WTC11 (cell line): ENCODE measurements around the gene RBM15. TPM values are rescaled to one million over a fixed set of nuclear protein-coding genes. Genes with fewer than 3 reads are reported as not detected.

Source experiments
- ATAC-seq: fragments of 200-7000 bp; cut with Tn5 transposase; 2 replicates; pipeline ENCODE4 v1.10.0; 2021; ENCODE audit warnings: mild to moderate bottlenecking, moderate library complexity
- CTCF ChIA-PET: fragments of 300-600 bp; sonication (Branson Sonifier 250); formaldehyde crosslinking; loops from one replicate; lab custom pipeline; 2021; ENCODE audit warnings: antibody characterized with exemption; lab: Charles Lee
- POLR2A ChIA-PET: fragments of 350-600 bp; sonication (Branson Sonifier 250); formaldehyde crosslinking; loops from one replicate; lab custom pipeline; 2021; ENCODE audit warnings: antibody characterized with exemption; lab: Charles Lee
- DNase-seq: peaks from one replicate; pipeline ENCODE4 v3.0.0; 2021; ENCODE audit warnings: low spot score
- H3K27ac Mint-ChIP-seq: 2 replicates; pipeline ENCODE4 v1.8.0; 2021; ENCODE audit warnings: mixed read lengths
- H3K27me3 Mint-ChIP-seq: 2 replicates; pipeline ENCODE4 v1.8.0; 2021; ENCODE audit warnings: low read depth, mild to moderate bottlenecking, moderate library complexity, mixed read lengths
- H3K36me3 Mint-ChIP-seq: 2 replicates; pipeline ENCODE4 v1.8.0; 2021; ENCODE audit warnings: mixed read lengths
- H3K4me1 Mint-ChIP-seq: 2 replicates; pipeline ENCODE4 v1.8.0; 2022; ENCODE audit warnings: mixed read lengths
- H3K4me3 Mint-ChIP-seq: 2 replicates; pipeline ENCODE4 v1.8.0; 2021; ENCODE audit warnings: mild to moderate bottlenecking, moderate library complexity, mixed read lengths
- H3K9me3 Mint-ChIP-seq: 2 replicates; pipeline ENCODE4 v1.8.0; 2021; ENCODE audit warnings: mixed read lengths
- ATF1 ChIP-seq: sonication (generic); formaldehyde crosslinking; IDR thresholded peaks from 2 replicates; pipeline ENCODE4 v1.8.1; 2023; ENCODE audit warnings: mild to moderate bottlenecking, moderate library complexity, missing genetic modification reagents
- CBFB ChIP-seq: sonication (generic); formaldehyde crosslinking; IDR thresholded peaks from 2 replicates; pipeline ENCODE4 v1.8.1; 2022; ENCODE audit warnings: mild to moderate bottlenecking, low read depth, missing genetic modification reagents
- ELF4 ChIP-seq: sonication (generic); formaldehyde crosslinking; IDR thresholded peaks from 2 replicates; pipeline ENCODE4 v1.8.1; 2022; ENCODE audit warnings: low read depth, mild to moderate bottlenecking, moderate library complexity, missing genetic modification reagents
- EMX1 ChIP-seq: fragments of 250-450 bp; sonication (Bioruptor Pico); IDR thresholded peaks from 2 replicates; pipeline ENCODE4 v1.8.0; 2021; ENCODE audit warnings: mild to moderate bottlenecking
- FOXK1 ChIP-seq: sonication (generic); formaldehyde crosslinking; IDR thresholded peaks from 2 replicates; pipeline ENCODE4 v1.8.0; 2022; ENCODE audit warnings: mild to moderate bottlenecking, moderate library complexity, missing genetic modification reagents
- HMGXB4 ChIP-seq: sonication (generic); formaldehyde crosslinking; IDR thresholded peaks from 2 replicates; pipeline ENCODE4 v1.8.1; 2023; ENCODE audit warnings: mild to moderate bottlenecking, moderate library complexity, missing genetic modification reagents
- JAZF1 ChIP-seq: fragments of 250-450 bp; sonication (Bioruptor Pico); IDR thresholded peaks from 2 replicates; pipeline ENCODE4 v1.9.0; 2021; ENCODE audit warnings: moderate library complexity, mild to moderate bottlenecking, inconsistent platforms
- MAX ChIP-seq: sonication (generic); formaldehyde crosslinking; IDR thresholded peaks from 2 replicates; pipeline ENCODE4 v1.8.0; 2022; ENCODE audit warnings: mild to moderate bottlenecking, missing genetic modification reagents
- NFE2L1 ChIP-seq: sonication (generic); formaldehyde crosslinking; IDR thresholded peaks from 2 replicates; pipeline ENCODE4 v1.8.1; 2023; ENCODE audit warnings: missing genetic modification reagents
- NR1H2 ChIP-seq: sonication (generic); formaldehyde crosslinking; IDR thresholded peaks from 2 replicates; pipeline ENCODE4 v1.9.0; 2021; ENCODE audit warnings: mild to moderate bottlenecking, moderate library complexity, missing genetic modification reagents
- SMAD4 ChIP-seq: sonication (generic); formaldehyde crosslinking; IDR thresholded peaks from 2 replicates; pipeline ENCODE4 v1.8.0; 2022; ENCODE audit warnings: mild to moderate bottlenecking, missing genetic modification reagents
- SOX15 ChIP-seq: fragments of 250-450 bp; sonication (Bioruptor Pico); IDR thresholded peaks from 2 replicates; pipeline ENCODE4 v1.9.0; 2021; ENCODE audit warnings: mild to moderate bottlenecking
- STAT6 ChIP-seq: sonication (generic); formaldehyde crosslinking; conservative IDR thresholded peaks from 2 replicates; pipeline ENCODE4 v1.8.1; 2023; ENCODE audit warnings: mild to moderate bottlenecking, low read depth, missing genetic modification reagents, moderate library complexity
- TEAD1 ChIP-seq: sonication (generic); formaldehyde crosslinking; IDR thresholded peaks from 2 replicates; pipeline ENCODE4 v1.8.0; 2022; ENCODE audit warnings: mild to moderate bottlenecking, missing genetic modification reagents
- USF1 ChIP-seq: sonication (generic); formaldehyde crosslinking; IDR thresholded peaks from 2 replicates; pipeline ENCODE4 v1.8.0; 2022; ENCODE audit warnings: mild to moderate bottlenecking, missing genetic modification reagents
- ZMAT4 ChIP-seq: fragments of 250-450 bp; sonication (Bioruptor Pico); IDR thresholded peaks from 2 replicates; pipeline ENCODE4 v1.9.0; 2021; ENCODE audit warnings: mild to moderate bottlenecking
- ZNF281 ChIP-seq: sonication (generic); formaldehyde crosslinking; IDR thresholded peaks from 2 replicates; pipeline ENCODE4 v1.8.0; 2023; ENCODE audit warnings: mild to moderate bottlenecking, missing genetic modification reagents
- ZNF512 ChIP-seq: sonication (generic); formaldehyde crosslinking; IDR thresholded peaks from 2 replicates; pipeline ENCODE4 v1.8.1; 2022; ENCODE audit warnings: missing genetic modification reagents, borderline replicate concordance
- ZNF532 ChIP-seq: fragments of 250-450 bp; sonication (Bioruptor Pico); IDR thresholded peaks from 2 replicates; pipeline ENCODE4 v1.9.0; 2021; ENCODE audit warnings: mild to moderate bottlenecking, borderline replicate concordance
- total RNA-seq: library from RNA; stranded (reverse); gene quantifications from 3 replicates; pipeline ENCODE4 v1.2.3, GENCODE V29; 2021

RBM15 gene
- total RNA-seq, 1 experiment from 2014 or later = 50.6 TPM

- TF ChIP-seq HMGXB4 (CRISPR knock-in tag) = no peak
- no peak for TF ChIP-seq NR1H2
- 0 out of 2 replicates have a peak, but pooled peaks have one; percentile 27 for TF ChIP-seq FOXK1
- TF ChIP-seq TEAD1 (CRISPR knock-in tag) = 0 out of 2 replicates have a peak, but pooled peaks have one; percentile 66
- no peak for TF ChIP-seq ELF4 (CRISPR knock-in tag)
- no peak for TF ChIP-seq ZNF532 (CRISPR knock-in tag)
- TF ChIP-seq USF1 (CRISPR knock-in tag) = no peak
- 0 out of 2 replicates have a peak, but pooled peaks have one; percentile 32 for TF ChIP-seq MAX
- TF ChIP-seq ATF1 (CRISPR knock-in tag) = no peak
- no peak for TF ChIP-seq ZMAT4 (CRISPR knock-in tag)
- no peak for TF ChIP-seq EMX1 (CRISPR knock-in tag)
- TF ChIP-seq SOX15 = no peak
- TF ChIP-seq CBFB (CRISPR knock-in tag) = no peak
- TF ChIP-seq ZNF281 = 0 out of 2 replicates have a peak, but pooled peaks have one; percentile 21
These were observed 26.7 kb upstream of the RBM15 start (continued) for GRCh38 chr1:110312188-110313121.

GRCh38 chr1:110316735-110317134 is 22.4 kb upstream of the RBM15 start:
- no peak for ATAC-seq
- Mint-ChIP-seq H3K9me3 (peaks cover 7% of the 10 kb centered on the region), H3K27ac (no peak overlapping the region), H3K4me1 (peaks cover 11% of the 10 kb centered on the region), H3K4me3 (no peak overlapping the region), H3K27me3 (no peaks in the 10 kb centered on the region), H3K36me3 (no peaks in the 10 kb centered on the region)
- ChIA-PET CTCF (interaction anchor here (0.6 to 3.7 kb wide), 8 partner anchors 96 to 179 kb away, joined by 3 to 30 read pairs (median 6); no protein-coding TSS in a partner anchor), POLR2A (interaction anchor here (1.1 kb wide), 1 partner anchor 108 kb away, joined by 3 read pairs; no protein-coding TSS in a partner anchor)
- DNase-seq = no peak
- TF ChIP-seq ZNF512 (no peak), SMAD4 (no peak), NFE2L1 (CRISPR knock-in tag) (no peak), NR1H2 (no peak), STAT6 (CRISPR knock-in tag) (no peak), EMX1 (CRISPR knock-in tag) (no peak), JAZF1 (CRISPR knock-in tag) (no peak)
